K562 (cell line): Measurements from ENCODE around the gene CD274. TPM values are rescaled to one million over a fixed set of nuclear protein-coding genes. Genes with fewer than 3 reads are reported as not detected.
A peak's percentile ranks its signal among the peaks of the same experiment; 100 is the strongest.

Source experiments
- ATAC-seq: fragments of 200-7000 bp; cut with Tn5 transposase; 3 replicates; pipeline ENCODE4 v1.9.1; 2020; ENCODE audit warnings: moderate library complexity
- BruUV-seq: library from RNA; stranded (reverse); fragments of 400-500 nt; replicated peaks from 2 replicates; lab custom pipeline; 2021; lab: Mats Ljungman, UMichigan
- CTCF ChIA-PET: fragments of 300-600 bp; formaldehyde crosslinking; extraction: SDS; loops from one replicate; lab custom pipeline; 2021; ENCODE audit warnings: low intra/inter-chr PET ratio; lab: Yijun Ruan, JAX
- POLR2A ChIA-PET: fragments of 300-600, 350-650 bp; sonication (Branson Sonifier 250); formaldehyde crosslinking; extraction: SDS; loops from one replicate; lab custom pipeline; 2021; ENCODE audit warnings: antibody characterized with exemption, inconsistent platforms; lab: Yijun Ruan, JAX
- DNase-seq, 4 experiments: peaks; one replicate each; pipeline versions ENCODE4 v3.0.0 to v3.0.0-alpha.2; 2011 to 2018; ENCODE audit warnings: low spot score in 3 of 4, mixed read lengths in 3 of 4; ENCODE audit errors: extremely low read depth in 1 of 4
- FAIRE-seq: peaks from 2 replicates; lab custom pipeline; 2011; peaks lifted over from hg19 to GRCh38; lab: Jason Lieb, UNC
- H2AFZ ChIP-seq: 2 replicates; pipeline ENCODE4 v1.6.0; 2011; ENCODE audit warnings: low read depth, low read length, control low read depth, inconsistent platforms
- H3K27ac ChIP-seq: fragments of 200-600 bp; 3 replicates; pipeline ENCODE4 v1.8.0; 2011; ENCODE audit warnings: low read depth, mild to moderate bottlenecking, control low read depth, inconsistent platforms, low read length, moderate library complexity, mixed read lengths; ENCODE audit errors: extremely low read depth
- H3K27me3 ChIP-seq, 2 experiments: fragments of 300-600 bp in 1 of 2; 2 replicates in 1 of 2; 3 replicates in 1 of 2; pipeline versions ENCODE4 v1.6.0 to v1.8.0; 2011; ENCODE audit warnings: inconsistent platforms in 2 of 2, low read length in 2 of 2, mild to moderate bottlenecking in 1 of 2, mixed read lengths in 1 of 2, moderate library complexity in 1 of 2; ENCODE audit not compliant: control insufficient read depth in 2 of 2, insufficient read depth in 2 of 2
- H3K36me3 ChIP-seq: fragments of 300-600 bp; 3 replicates; pipeline ENCODE4 v1.8.0; 2011; ENCODE audit warnings: mild to moderate bottlenecking, low read length, inconsistent platforms; ENCODE audit not compliant: control insufficient read depth, insufficient read depth
- H3K4me1 ChIP-seq, 2 experiments: fragments of 200-600 bp in 1 of 2; replicated peaks in 1 of 2; 2 replicates in 1 of 2; 3 replicates in 1 of 2; pipeline versions ENCODE4 v1.5.1 to v1.8.0; 2011; ENCODE audit warnings: inconsistent platforms in 2 of 2, low read length in 2 of 2, mild to moderate bottlenecking in 1 of 2, mixed read lengths in 1 of 2, moderate library complexity in 1 of 2; ENCODE audit not compliant: control insufficient read depth in 2 of 2, insufficient read depth in 2 of 2
- H3K4me2 ChIP-seq: 2 replicates; pipeline ENCODE4 v1.6.1; 2011; ENCODE audit warnings: low read length, control low read depth, inconsistent platforms, mixed read lengths; ENCODE audit not compliant: insufficient read depth
- H3K4me3 ChIP-seq: fragments of 200-600 bp; sonication (generic), shearing (Covaris generic); 2 replicates; pipeline ENCODE4 v1.5.1; 2016; ENCODE audit warnings: control low read depth, inconsistent platforms
- H3K79me2 ChIP-seq: fragments of 200-600 bp; 3 replicates; pipeline ENCODE4 v1.8.0; 2011; ENCODE audit warnings: low read length, inconsistent platforms; ENCODE audit not compliant: control insufficient read depth, insufficient read depth
- H3K9ac ChIP-seq, 2 experiments: 2 replicates each; pipeline versions ENCODE4 v1.6.0 to v1.6.1; 2011; ENCODE audit warnings: low read depth in 2 of 2, low read length in 2 of 2, control low read depth in 1 of 2, inconsistent platforms in 1 of 2, mild to moderate bottlenecking in 1 of 2, mixed read lengths in 1 of 2; ENCODE audit not compliant: insufficient read depth in 1 of 2
- H3K9me1 ChIP-seq: one replicate; pipeline ENCODE4 v1.6.0; 2011; ENCODE audit warnings: inconsistent platforms, mild to moderate bottlenecking, low read length, moderate library complexity; ENCODE audit not compliant: control insufficient read depth, insufficient read depth
- H3K9me3 ChIP-seq: replicated peaks from 2 replicates; pipeline ENCODE4 v1.5.1; 2011; ENCODE audit warnings: low read depth, low read length, inconsistent platforms; ENCODE audit not compliant: control insufficient read depth, insufficient read depth
- H4K20me1 ChIP-seq: replicated peaks from 2 replicates; pipeline ENCODE4 v1.6.1; 2011; ENCODE audit warnings: low read length, inconsistent platforms, mixed read lengths; ENCODE audit not compliant: control insufficient read depth, insufficient read depth
- C11orf30 ChIP-seq: fragments of 450-650 bp; IDR thresholded peaks from 2 replicates; pipeline ENCODE4 v1.6.1; 2016; ENCODE audit warnings: low read depth, mild to moderate bottlenecking
- CREM ChIP-seq: IDR thresholded peaks from 2 replicates; pipeline ENCODE4 v1.6.1; 2014; ENCODE audit warnings: antibody characterized with exemption, low read depth
- GTF2A2 ChIP-seq: IDR thresholded peaks from 2 replicates; pipeline ENCODE4 v1.6.1; 2016; ENCODE audit warnings: mild to moderate bottlenecking, missing genetic modification characterization, missing compliant biosample characterization
- HMBOX1 ChIP-seq: sonication (generic); IDR thresholded peaks from 2 replicates; pipeline ENCODE4 v1.6.1; 2016
- HNRNPH1 ChIP-seq: fragments of 200-400 bp; formaldehyde crosslinking; optimal IDR thresholded peaks from 2 replicates; pipeline ENCODE3; 2017; ENCODE audit warnings: low read depth, mild to moderate bottlenecking, low read length, moderate library complexity
- MYC ChIP-seq, 2 experiments: fragments of 250-450 bp in 1 of 2; sonication (Bioruptor Pico) in 1 of 2; IDR thresholded peaks; 2 replicates each; pipeline versions ENCODE4 v1.5.1 to v1.6.1; 2012 to 2021; ENCODE audit warnings: low read depth in 2 of 2, borderline replicate concordance in 1 of 2, improper control_type of control experiment in 1 of 2, low read length in 1 of 2, mild to moderate bottlenecking in 1 of 2, moderate library complexity in 1 of 2
- SAFB ChIP-seq: fragments of 200-400 bp; formaldehyde crosslinking; IDR thresholded peaks from 2 replicates; pipeline ENCODE4 v1.6.1; 2017; ENCODE audit warnings: low read depth, low read length, borderline replicate concordance
- ZBTB7A ChIP-seq: IDR thresholded peaks from 2 replicates; pipeline ENCODE4 v1.6.1; 2011; ENCODE audit warnings: low read depth, mild to moderate bottlenecking, low read length, moderate library complexity, borderline replicate concordance; ENCODE audit not compliant: control insufficient read depth
- ZNF316 ChIP-seq: fragments of 450-650 bp; IDR thresholded peaks from 2 replicates; pipeline ENCODE4 v1.6.1; 2016
- WGBS: fragments of 100-300 bp; shearing (Covaris generic); methylation state at CpG from one replicate; pipeline ENCODE4 v1.1.6; 2016; ENCODE audit warnings: low coverage, mixed read lengths; ENCODE audit not compliant: insufficient coverage; ENCODE audit errors: missing lambda C conversion rate; 5-methylcytosine and 5-hydroxymethylcytosine counted together
- in situ Hi-C: fragments of 300-500 bp; cut with MboI; formaldehyde crosslinking; loops from 4 replicates; pipeline ENCODE4 v1.15.0; 2018; ENCODE audit warnings: inconsistent platforms, mixed read lengths
- intact Hi-C: fragments of 100-400 bp; cut with micrococcal nuclease; formaldehyde crosslinking; loops from 2 replicates; pipeline ENCODE4 v1.14.2; 2022
- polyA plus RNA-seq, 8 experiments: library from polyadenylated mRNA; depleted of rRNA in 4 of 8; stranded (reverse) in 5 of 8; unstranded in 3 of 8; fragments of >200 nt; fragmentation: Nextera tagmentation in 2 of 8; fragmentation: Illumina TruSeq in 1 of 8; extraction: Ambion mirVana in 2 of 8; extraction: Trizol in 1 of 8; gene quantifications; 2 replicates each; pipeline versions ENCODE4 v1.2.1 to v1.2.3, GENCODE V29; 2011 to 2014; ENCODE audit warnings: inconsistent platforms in 1 of 8, missing spikeins in 1 of 8
- total RNA-seq, 7 experiments: library from RNA; depleted of rRNA in 6 of 7; stranded (reverse); fragments of >200 nt in 6 of 7; fragmentation: Illumina TruSeq in 2 of 7; extraction: Trizol in 2 of 7; gene quantifications; 2 replicates each; pipeline versions ENCODE4 v1.2.1 to v1.2.3, GENCODE V29; 2011 to 2021; ENCODE audit warnings: low replicate concordance in 1 of 7

CD274 gene
- total and polyA plus RNA-seq, 9 of the 15 experiments (the other 6 are each of a cell fraction or from before 2014, with no cell fraction given) = 0.07 to 0.51 (median 0.30) TPM; not detected in 1

- TF ChIP-seq CREM (0 out of 2 replicates have a peak, but pooled peaks have one; percentile 11), GTF2A2 (no peak), SAFB (no peak), ZBTB7A (no peak), HNRNPH1 (no peak)
Measured at GRCh38 chr9:5499889-5500398, 49.6 kb downstream of the CD274 start (continued).

GRCh38 chr9:5500441-5501235 lies 50.3 kb downstream of the CD274 start:
- Histone ChIP-seq H3K9ac (peak overlapping the region in 1 of 2 experiments; percentile 41; a peak in 1 of 4 replicates), H3K79me2 (no peaks in the 10 kb centered on the region), H3K4me1 (peaks cover 20 to 21% of the 10 kb centered on the region in 2 experiments; a peak in 4 of 5 replicates), H3K4me2 (peak overlapping the region; percentile 56), H3K9me1 (no peaks in the 10 kb centered on the region), H3K4me3 (no peak overlapping the region), H3K9me3 (no peaks in the 10 kb centered on the region), H2AFZ (peak overlapping the region; percentile 96), H3K36me3 (no peaks in the 10 kb centered on the region), H3K27ac (peak overlapping the region; percentile 81), H4K20me1 (no peaks in the 10 kb centered on the region), H3K27me3 (no peaks in the 10 kb centered on the region)
- FAIRE-seq (peak; percentile 74), ATAC-seq (peak; percentile 57), DNase-seq (peak in 2 of 4 experiments; percentile 15 to 67)
- intact Hi-C loops = loop anchor here (5.0 kb wide), 1 partner anchor 48 kb away; the partner anchor contains the start of gene CD274
- POLR2A ChIA-PET = interaction anchor here (1.7 kb wide), 1 partner anchor 18 kb away, joined by 5 read pairs; no protein-coding TSS in a partner anchor
- BruUV-seq = no TSS peak
- in situ Hi-C loops = no loop called here
- WGBS = 12% methylated on average over 18 of the region's 18 CpGs
- CTCF ChIA-PET = no interaction called here
- TF ChIP-seq C11orf30 (peak; percentile 48; the same call in 1 of the 2 replicates), ZNF316 (peak; percentile 56), MYC (IDR thresholded peaks at IDR 0.05; ENCODE audit: low read depth, low read length) (0 out of 2 replicates have a peak, but pooled peaks have one; percentile 28), MYC (CRISPR knock-in tag; IDR thresholded peaks at IDR 0.05; ENCODE audit: borderline replicate concordance, low read depth) (no peak), HMBOX1 (no peak)
